ENCODE results near the gene PPP4R3A. TPM values are rescaled to one million over a fixed set of nuclear protein-coding genes. Genes with fewer than 3 reads are reported as not detected.
A peak's percentile ranks its signal among the peaks of the same experiment; 100 is the strongest.

PPP4R3A gene
- 151 TPM in 2 replicates for total RNA-seq (2013; cell fraction: nucleolus; rRNA removed)
- total RNA-seq (2014; rRNA removed) = 66.6 and 69.4 TPM in 2 replicates
- total RNA-seq (2014; rRNA removed; fragmentation: Illumina TruSeq; extraction: Trizol) = 89.8 and 92.1 TPM in 2 replicates
- total RNA-seq (2021) = 74.5 and 85.1 TPM in 2 replicates
- 45.6 TPM for polyA plus RNA-seq (2011; ENCODE audit: low read depth)
- 66.5 and 80.9 TPM in 2 replicates for polyA plus RNA-seq (2011; rRNA removed)
- polyA plus RNA-seq (2011; cell fraction: cytosol; rRNA removed) = 32.2 and 39.3 TPM in 2 replicates
- polyA plus RNA-seq (2011; cell fraction: nucleus; rRNA removed) = 52.7 and 69.0 TPM in 2 replicates
- 50.9 and 55.2 TPM in 2 replicates for polyA plus RNA-seq (2012)
- polyA plus RNA-seq (2014; fragmentation: Illumina TruSeq; extraction: Trizol) = 97.8 and 125 TPM in 2 replicates
- polyA plus RNA-seq (2014; fragmentation: Nextera tagmentation; extraction: Ambion mirVana) = 10 to 100 TPM; 19.4 to 28.2 TPM
- 59.3 and 61.2 TPM in 2 replicates for polyA plus RNA-seq (2014; rRNA removed)
- polyA plus RNA-seq (2016; fragmentation: Nextera tagmentation; extraction: Ambion mirVana) = 10 to 100 TPM; 41.8 to 58.9 TPM
- polyA minus RNA-seq (2011; rRNA and poly(A)+ RNA removed) = 39.5 and 50.2 TPM in 2 replicates
- 29.0 and 32.4 TPM in 2 replicates for polyA minus RNA-seq (2011; cell fraction: cytosol; rRNA and poly(A)+ RNA removed)
- polyA minus RNA-seq (2011; cell fraction: nucleus; rRNA and poly(A)+ RNA removed) = 22.1 and 42.3 TPM in 2 replicates
- Bru-seq, nascent RNA = percentile 95 among the genes with signal in this experiment
- percentile 94 among the genes with signal in this experiment for BruChase-seq, experiment 1, labeled RNA remaining after a 6-hour chase
- BruChase-seq, experiment 2, labeled RNA remaining after a 2-hour chase = percentile 96 among the genes with signal in this experiment
- long read RNA-seq, experiment 1, full-length matches to known transcripts = 3 of 13 reads
- long read RNA-seq, experiment 1, partial matches to known transcripts = 5 of 13 reads
- long read RNA-seq, experiment 1, other reads (novel, unspliced or antisense) = 5 of 13 reads
- long read RNA-seq, experiment 2, partial matches to known transcripts = 24 of 44 reads
- long read RNA-seq, experiment 2, other reads (novel, unspliced or antisense) = 16 of 44 reads

- Histone ChIP-seq H3K79me2 (ENCODE audit: control insufficient read depth, insufficient read depth, low read length) (peaks cover 53% of the 10 kb centered on the region), H4K20me1 (ENCODE audit: control insufficient read depth, insufficient read depth) (no peaks in the 10 kb centered on the region), H3K4me1 (ENCODE audit: control insufficient read depth, insufficient read depth, low read length) (peaks cover 5% of the 10 kb centered on the region), H3K9ac (ENCODE audit: control insufficient read depth, insufficient read depth, low read length) (peak within 1 kb of the TSS; percentile 99), H3K36me3 (ENCODE audit: control insufficient read depth in 2 of 2, insufficient read depth in 2 of 2, low read length in 1 of 2) (peaks cover 0 to 3% of the 10 kb centered on the region in 2 experiments; a peak in 1 of 4 replicates), H3K4me3 (peak within 1 kb of the TSS; percentile 99), H3K27ac (ENCODE audit: control insufficient read depth, insufficient read depth) (peak within 1 kb of the TSS; percentile 97), H3K4me2 (ENCODE audit: control insufficient read depth, insufficient read depth) (peak within 1 kb of the TSS; percentile 86), H3K27me3 (replicated peaks in 1 of 2; ENCODE audit: control insufficient read depth in 2 of 2, insufficient read depth in 2 of 2, low read length in 1 of 2) (no peaks in the 10 kb centered on the region), H2AFZ (ENCODE audit: control insufficient read depth, low read depth, low read length) (peak within 1 kb of the TSS; percentile 96), H3K9me3 (replicated peaks; ENCODE audit: control insufficient read depth, insufficient read depth, low read length) (no peaks in the 10 kb centered on the region)
- ATAC-seq = peak; percentile 87
- SMC1A ChIA-PET (ENCODE audit: uncharacterized antibody, unreplicated experiment) = interaction anchor here (1.0 to 2.0 kb wide), 4 partner anchors 10 to 186 kb away, joined by 3 to 7 read pairs (median 4); no protein-coding TSS in a partner anchor
- TSS peak; percentile 99 for BruUV-seq (replicated peaks)
- DNase-seq (ENCODE audit: low read depth, low spot score) = peak; percentile 88
- POLR2A ChIA-PET = interaction anchor here (0.6 to 2.9 kb wide), 2 partner anchors 9 to 1265 kb away, joined by 3 to 12 read pairs; no protein-coding TSS in a partner anchor
- intact Hi-C loops (cut with micrococcal nuclease; ENCODE audit: unreplicated experiment) = loop anchor here (5.0 kb wide), 1 partner anchor 532 kb away; the partner anchor contains the start of gene TRIP11
- WGBS (ENCODE audit: insufficient coverage, insufficient replicate concordance, low lambda C conversion rate, missing lambda C conversion rate) = 1% methylated on average over 80 of the region's 95 CpGs
- in situ Hi-C loops (cut with MboI) = loop anchor here (25.0 kb wide), 1 partner anchor 1123 kb away; the partner anchor contains the start of gene CALM1
- CTCF ChIA-PET = interaction anchor here (0.7 to 1.4 kb wide), 2 partner anchors 15 to 155 kb away, joined by 3 read pairs; no protein-coding TSS in a partner anchor
- RAD21 ChIA-PET (ENCODE audit: unreplicated experiment) = interaction anchor here (1.0 to 2.0 kb wide), 3 partner anchors 9 to 186 kb away, joined by 3 to 6 read pairs (median 6); no protein-coding TSS in a partner anchor
- FAIRE-seq = peak; percentile 88
- TF ChIP-seq LARP7 (IDR thresholded peaks at IDR 0.05) = peak; percentile 56
- no peak for TF ChIP-seq CEBPZ (IDR thresholded peaks at IDR 0.05; ENCODE audit: low read depth, low read length)
- TF ChIP-seq POU2F2 (IDR thresholded peaks at IDR 0.05; ENCODE audit: borderline replicate concordance, low read depth, low read length) = peak; percentile 56; the same call in 1 of the 3 replicates
- TF ChIP-seq CHD2 (IDR thresholded peaks at IDR 0.05; ENCODE audit: borderline replicate concordance, low read depth, low read length) = peak; percentile 80
- TF ChIP-seq NBN (IDR thresholded peaks at IDR 0.05) = peak; percentile 87
- 0 out of 2 replicates have a peak, but pooled peaks have one; percentile 8 for TF ChIP-seq CBX5 (IDR thresholded peaks at IDR 0.05; ENCODE audit: low read depth)
- peak; percentile 46 for TF ChIP-seq DPF2 (IDR thresholded peaks at IDR 0.05)
- TF ChIP-seq ZNF274 (IDR thresholded peaks at IDR 0.05; ENCODE audit: insufficient read depth, insufficient read length) = no peak
- peak; percentile 95 for TF ChIP-seq MXI1 (IDR thresholded peaks at IDR 0.05; ENCODE audit: low read depth, low read length)
- TF ChIP-seq GATAD2B (conservative IDR thresholded peaks at IDR 0.05; ENCODE audit: low read depth) = peak; percentile 68; the same call in 1 of the 2 replicates
- no peak for TF ChIP-seq ETV6 (conservative IDR thresholded peaks at IDR 0.05 in 1 of 2, IDR thresholded peaks at IDR 0.05 in 1 of 2; ENCODE audit: borderline replicate concordance in 1 of 2, low read depth in 1 of 2)
- TF ChIP-seq CHD4 (IDR thresholded peaks at IDR 0.05) = no peak
- TF ChIP-seq BACH1 (IDR thresholded peaks at IDR 0.05; ENCODE audit: borderline replicate concordance) = peak; percentile 50; the same call in 1 of the 2 replicates
- TF ChIP-seq, protein P1, sequence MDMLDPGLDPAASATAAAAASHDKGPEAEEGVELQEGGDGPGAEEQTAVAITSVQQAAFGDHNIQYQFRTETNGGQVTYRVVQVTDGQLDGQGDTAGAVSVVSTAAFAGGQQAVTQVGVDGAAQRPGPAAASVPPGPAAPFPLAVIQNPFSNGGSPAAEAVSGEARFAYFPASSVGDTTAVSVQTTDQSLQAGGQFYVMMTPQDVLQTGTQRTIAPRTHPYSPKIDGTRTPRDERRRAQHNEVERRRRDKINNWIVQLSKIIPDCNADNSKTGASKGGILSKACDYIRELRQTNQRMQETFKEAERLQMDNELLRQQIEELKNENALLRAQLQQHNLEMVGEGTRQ (IDR thresholded peaks at IDR 0.05; ENCODE audit: borderline replicate concordance, low read depth, low read length) = peak; percentile 1; the same call in 1 of the 2 replicates
These were observed at the start of gene PPP4R3A for GRCh38 chr14:91510171-91511042. Gene PPP4R3A, minus strand, starts transcription at chr14:91510310. Its CDS starts 663 bp downstream, at chr14:91509647.

Measured in GM12878 (cell line).